Loucy (cell line): ENCODE data around the gene CCDC85C.

Source experiments
- H2AFZ ChIP-seq: fragments of 200-600 bp; sonication (generic); 2 replicates; pipeline ENCODE4 v1.6.0; 2016; ENCODE audit warnings: antibody characterized with exemption, mild to moderate bottlenecking, low read length, moderate library complexity
- H3F3A ChIP-seq: fragments of 200-600 bp; 2 replicates; pipeline ENCODE4 v1.6.0; 2016; ENCODE audit warnings: antibody characterized with exemption, low read depth, mild to moderate bottlenecking
- H3K27me3 ChIP-seq: fragments of 200-600 bp; sonication (generic); 2 replicates; pipeline ENCODE4 v1.6.1; 2014; ENCODE audit warnings: low read length, mild to moderate bottlenecking; ENCODE audit not compliant: insufficient read depth, poor library complexity, severe bottlenecking
- H3K36me3 ChIP-seq: fragments of 200-600 bp; sonication (generic); 2 replicates; pipeline ENCODE4 v1.6.1; 2016; ENCODE audit warnings: low read length; ENCODE audit not compliant: insufficient read depth
- H3K4me1 ChIP-seq: fragments of 200-600 bp; sonication (generic); 2 replicates; pipeline ENCODE4 v1.5.1; 2014; ENCODE audit warnings: low read length, mild to moderate bottlenecking; ENCODE audit not compliant: insufficient read depth, poor library complexity, severe bottlenecking
- H3K4me2 ChIP-seq: fragments of 200-600 bp; sonication (generic); 2 replicates; pipeline ENCODE4 v1.6.0; 2014; ENCODE audit warnings: antibody characterized with exemption, low read length, low read depth, mild to moderate bottlenecking; ENCODE audit not compliant: poor library complexity, severe bottlenecking
- H3K4me3 ChIP-seq: fragments of 200-600 bp; sonication (generic); 2 replicates; pipeline ENCODE4 v1.5.1; 2014; ENCODE audit warnings: low read length, mild to moderate bottlenecking, mixed read lengths; ENCODE audit not compliant: poor library complexity, severe bottlenecking
- H3K79me2 ChIP-seq: fragments of 200-600 bp; sonication (generic); 2 replicates; pipeline ENCODE4 v1.6.1; 2014; ENCODE audit warnings: low read length; ENCODE audit not compliant: insufficient read depth
- H3K9ac ChIP-seq: fragments of 200-600 bp; sonication (generic); 2 replicates; pipeline ENCODE4 v1.6.0; 2014; ENCODE audit warnings: mild to moderate bottlenecking, low read depth, low read length, moderate library complexity; ENCODE audit not compliant: poor library complexity, severe bottlenecking
- H3K9me2 ChIP-seq: fragments of 200-600 bp; sonication (generic); replicated peaks from 2 replicates; pipeline ENCODE4 v1.6.1; 2016; ENCODE audit warnings: low read depth, low read length, mixed read lengths
- H3K9me3 ChIP-seq: fragments of 200-600 bp; sonication (generic); 2 replicates; pipeline ENCODE4 v1.6.1; 2014; ENCODE audit warnings: mild to moderate bottlenecking, antibody characterized with exemption, low read length, low read depth; ENCODE audit not compliant: insufficient read depth
- H4K20me1 ChIP-seq: fragments of 200-600 bp; sonication (generic); 2 replicates; pipeline ENCODE4 v1.6.0; 2014; ENCODE audit warnings: antibody characterized with exemption, low read length, mild to moderate bottlenecking; ENCODE audit not compliant: insufficient read depth, poor library complexity, severe bottlenecking
- CTCF ChIP-seq: fragments of 200-600 bp; sonication (generic); conservative IDR thresholded peaks from 2 replicates; pipeline ENCODE4 v1.5.1; 2014; ENCODE audit warnings: mild to moderate bottlenecking, antibody characterized with exemption, low read length
- EZH2phosphoT487 ChIP-seq: fragments of 200-600 bp; IDR thresholded peaks from 2 replicates; pipeline ENCODE4 v1.6.1; 2018; ENCODE audit warnings: antibody characterized with exemption, mild to moderate bottlenecking, moderate library complexity, borderline replicate concordance

Gene CCDC85C

GRCh38 chr14:99560922-99561683 lies 42.9 kb downstream of the CCDC85C start:
- Histone ChIP-seq H3K79me2 (peaks cover 42% of the 10 kb centered on the region; the same call in 1 of the 2 replicates), H4K20me1 (no peaks in the 10 kb centered on the region), H3K9me3 (no peaks in the 10 kb centered on the region), H3F3A (no peaks in the 10 kb centered on the region), H3K9me2 (no peaks in the 10 kb centered on the region), H3K4me2 (no peak overlapping the region), H2AFZ (no peak overlapping the region), H3K27me3 (no peaks in the 10 kb centered on the region), H3K4me1 (no peaks in the 10 kb centered on the region), H3K36me3 (no peaks in the 10 kb centered on the region), H3K4me3 (no peak overlapping the region), H3K9ac (no peak overlapping the region)
- no peak for TF ChIP-seq CTCF
- no peak for TF ChIP-seq EZH2phosphoT487

GRCh38 chr14:99560403-99560802 lies 43.6 kb downstream of the CCDC85C start:
- no peaks in the 10 kb centered on the region for H3K9me3 ChIP-seq
- H3K79me2 ChIP-seq: peaks cover 35% of the 10 kb centered on the region; the same call in 1 of the 2 replicates
- H3K4me1 ChIP-seq: no peaks in the 10 kb centered on the region
- H4K20me1 ChIP-seq: no peaks in the 10 kb centered on the region
- H3K4me3 ChIP-seq: no peak overlapping the region
- H3K9me2 ChIP-seq: no peaks in the 10 kb centered on the region
- no peaks in the 10 kb centered on the region for H3K36me3 ChIP-seq
- H2AFZ ChIP-seq: no peak overlapping the region
- H3K4me2 ChIP-seq: no peak overlapping the region
- H3K27me3 ChIP-seq: no peaks in the 10 kb centered on the region
- no peak for TF ChIP-seq EZH2phosphoT487
- TF ChIP-seq CTCF: no peak
- no peaks in the 10 kb centered on the region for H3F3A ChIP-seq
- H3K9ac ChIP-seq: no peak overlapping the region

GRCh38 chr14:99559286-99559990 lies 44.6 kb downstream of the CCDC85C start:
- no peak overlapping the region for H3K4me3 ChIP-seq
- no peaks in the 10 kb centered on the region for H3K27me3 ChIP-seq
- H3K9me2 ChIP-seq: no peaks in the 10 kb centered on the region
- no peaks in the 10 kb centered on the region for H3K4me1 ChIP-seq
- no peaks in the 10 kb centered on the region for H3F3A ChIP-seq
- no peaks in the 10 kb centered on the region for H3K9me3 ChIP-seq
- no peak overlapping the region for H3K4me2 ChIP-seq
- no peaks in the 10 kb centered on the region for H4K20me1 ChIP-seq
- H2AFZ ChIP-seq: no peak overlapping the region
- no peaks in the 10 kb centered on the region for H3K36me3 ChIP-seq
- TF ChIP-seq CTCF (no peak), EZH2phosphoT487 (no peak)
- peaks cover 28% of the 10 kb centered on the region; the same call in 1 of the 2 replicates for H3K79me2 ChIP-seq
- no peak overlapping the region for H3K9ac ChIP-seq
